T-helper 1 cell treated with Interleukin-12 subunit alpha and Interleukin-12 subunit beta and Interleukin-4 antibody, amounts not matched to agents 30 μg/mL and 1 μg/mL, for 36 hours (primary cell): ENCODE measurements around the gene APCS.

ENCODE experiments used
- H3K27ac Mint-ChIP-seq: one replicate; pipeline ENCODE4 v1.8.0; 2021; ENCODE audit warnings: mild to moderate bottlenecking, mixed read lengths
- H3K27me3 Mint-ChIP-seq: one replicate; pipeline ENCODE4 v1.8.0; 2021; ENCODE audit warnings: low read depth, mixed read lengths
- H3K36me3 Mint-ChIP-seq: one replicate; pipeline ENCODE4 v1.8.0; 2021; ENCODE audit warnings: low read depth, mixed read lengths
- H3K4me1 Mint-ChIP-seq: one replicate; pipeline ENCODE4 v1.8.0; 2021; ENCODE audit warnings: low read depth, mixed read lengths
- H3K4me3 Mint-ChIP-seq: one replicate; pipeline ENCODE4 v1.8.0; 2021; ENCODE audit warnings: mild to moderate bottlenecking, moderate library complexity, mixed read lengths
- H3K9me3 Mint-ChIP-seq: one replicate; pipeline ENCODE4 v1.8.0; 2021; ENCODE audit warnings: mixed read lengths

The APCS gene

DNA sequence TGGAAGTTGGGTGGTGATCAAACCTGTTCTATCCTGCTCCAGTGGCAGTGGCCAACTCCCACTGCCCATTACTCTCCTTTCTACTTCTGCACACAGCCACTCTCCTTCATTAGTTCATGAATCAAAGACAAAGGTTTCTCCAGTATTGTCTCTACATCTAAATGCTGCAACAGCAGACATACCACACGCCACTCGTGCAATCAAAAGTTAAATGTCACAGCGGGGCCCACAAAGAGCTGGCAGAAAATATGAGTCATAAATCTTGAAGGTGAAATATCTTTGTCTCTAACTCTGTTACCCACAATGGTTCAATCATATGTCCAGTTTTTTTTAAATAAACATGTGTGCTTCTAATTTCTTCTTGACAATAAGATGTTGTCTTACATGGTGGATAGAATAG is 13.3 kb downstream of the APCS start:
- H3K36me3 Mint-ChIP-seq, result no peaks in the 10 kb centered on the region
- H3K27ac Mint-ChIP-seq, result no peak overlapping the region
- no peaks in the 10 kb centered on the region for H3K9me3 Mint-ChIP-seq
- H3K27me3 Mint-ChIP-seq, result no peaks in the 10 kb centered on the region
- no peak overlapping the region for H3K4me3 Mint-ChIP-seq
- H3K4me1 Mint-ChIP-seq, result no peaks in the 10 kb centered on the region

DNA sequence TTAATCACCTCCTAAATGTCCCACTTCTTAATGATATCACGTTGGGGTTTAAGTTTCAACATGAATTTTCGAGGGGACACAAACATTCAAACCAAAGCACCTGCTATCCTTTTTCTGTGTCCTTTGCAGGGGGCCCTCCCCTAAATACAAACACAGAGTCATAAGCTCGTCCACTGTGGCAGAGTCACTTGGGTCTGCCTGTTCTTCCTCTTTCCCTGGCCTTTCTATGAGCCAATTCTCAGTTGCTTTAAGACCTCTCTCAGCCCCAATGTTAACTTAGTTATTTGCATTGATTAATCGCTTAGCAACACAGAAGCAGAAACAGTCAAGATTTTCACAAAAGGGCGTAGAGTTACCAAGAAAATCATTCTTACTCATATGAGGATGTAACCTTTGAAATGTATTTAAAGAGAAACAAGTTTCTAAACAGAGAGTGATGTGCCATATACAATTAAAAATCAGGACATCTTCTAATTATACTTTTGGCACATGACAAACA is 14.9 kb downstream of the APCS start:
- Mint-ChIP-seq H3K27me3 (no peaks in the 10 kb centered on the region), H3K4me1 (no peaks in the 10 kb centered on the region), H3K9me3 (no peaks in the 10 kb centered on the region), H3K4me3 (no peak overlapping the region), H3K36me3 (no peaks in the 10 kb centered on the region), H3K27ac (no peak overlapping the region)

DNA sequence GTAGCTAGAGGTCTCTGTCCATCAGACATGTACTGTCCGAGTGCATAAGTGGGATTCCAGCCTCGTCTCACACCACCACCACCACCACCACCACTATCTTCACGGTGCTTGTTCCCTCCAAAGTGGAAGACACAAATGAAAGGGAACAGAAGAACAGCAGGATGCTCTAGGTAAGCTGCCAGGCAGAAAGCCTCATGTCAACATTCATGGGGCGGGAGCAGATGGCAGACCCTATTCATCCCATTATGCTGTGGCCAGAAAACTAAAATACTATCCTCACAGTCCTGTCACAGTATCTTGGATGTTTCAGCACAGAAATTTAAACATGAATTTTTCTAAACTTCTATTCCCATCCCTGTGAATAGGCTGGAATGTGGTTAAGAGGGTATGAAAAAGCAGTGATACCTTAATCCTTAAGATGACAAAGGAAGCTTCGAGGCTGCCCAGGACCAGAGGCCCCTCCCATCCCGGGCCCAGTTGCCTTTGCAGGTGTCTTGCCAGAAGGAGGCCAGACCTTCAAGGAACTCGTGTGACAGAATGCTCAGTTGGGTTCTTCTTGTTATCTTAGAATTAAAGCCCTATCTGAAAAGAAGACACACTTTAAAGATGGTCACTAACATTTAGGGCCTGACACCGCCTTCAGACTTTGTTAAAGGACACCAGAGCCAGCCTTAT is 24.7 kb downstream of the APCS start:
- Mint-ChIP-seq H3K4me3 (no peak overlapping the region), H3K27me3 (no peaks in the 10 kb centered on the region), H3K27ac (no peak overlapping the region), H3K36me3 (no peaks in the 10 kb centered on the region), H3K9me3 (peaks cover 3% of the 10 kb centered on the region), H3K4me1 (no peaks in the 10 kb centered on the region)

DNA sequence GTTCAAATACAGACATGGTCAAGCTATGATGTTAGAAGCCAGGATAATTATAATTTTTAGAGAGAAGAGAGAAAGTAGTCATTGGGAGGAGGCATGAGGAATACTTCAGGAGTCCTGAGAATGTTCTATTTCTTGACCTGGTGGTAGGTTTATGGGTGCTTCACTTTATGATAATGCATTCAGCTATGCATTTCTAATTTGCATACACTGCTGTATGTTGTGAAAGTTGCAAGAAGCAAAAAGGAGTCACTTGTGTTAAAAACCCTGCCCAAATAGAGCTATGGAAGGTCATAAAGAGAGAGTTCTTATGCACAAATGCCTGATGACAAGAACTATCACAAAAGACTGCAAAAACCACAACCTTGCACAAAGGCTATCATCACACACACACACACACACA is 45.3 kb downstream of the APCS start:
- no peak overlapping the region for H3K4me3 Mint-ChIP-seq
- no peaks in the 10 kb centered on the region for H3K4me1 Mint-ChIP-seq
- no peak overlapping the region for H3K27ac Mint-ChIP-seq
- no peaks in the 10 kb centered on the region for H3K36me3 Mint-ChIP-seq
- H3K9me3 Mint-ChIP-seq, result no peaks in the 10 kb centered on the region
- H3K27me3 Mint-ChIP-seq, result no peaks in the 10 kb centered on the region
